ENCODE data around the gene YTHDF1.
A peak's percentile ranks its signal among the peaks of the same experiment; 100 is the strongest.
"Not testable (repeated sequence)": the region's sequence is repeated elsewhere in the genome, so short reads cannot be mapped to it uniquely, and the experiment has no call there.

Gene YTHDF1

GRCh38 chr20:63227260-63227659 is 11.3 kb upstream of the YTHDF1 start:
- no peak for ATAC-seq (ENCODE audit: low read depth)
- Mint-ChIP-seq H3K27ac (no peak overlapping the region), H3K36me3 (no peaks in the 10 kb centered on the region), H3K9me3 (no peaks in the 10 kb centered on the region), H3K27me3 (peaks cover 17% of the 10 kb centered on the region), H3K4me3 (no peak overlapping the region), H3K4me1 (peaks cover 2% of the 10 kb centered on the region)
- DNase-seq (ENCODE audit: low spot score in 2 of 2) = no peak

GRCh38 chr20:63226042-63226943 is 10.4 kb upstream of the YTHDF1 start:
- Mint-ChIP-seq H3K27ac (no peak overlapping the region), H3K4me1 (peaks cover 2% of the 10 kb centered on the region), H3K9me3 (no peaks in the 10 kb centered on the region), H3K27me3 (peaks cover 15% of the 10 kb centered on the region), H3K36me3 (no peaks in the 10 kb centered on the region), H3K4me3 (no peak overlapping the region)
- ATAC-seq (ENCODE audit: low read depth) = no peak
- DNase-seq (ENCODE audit: low spot score in 2 of 2) = no peak

GRCh38 chr20:63225082-63225454 is 9.1 kb upstream of the YTHDF1 start:
- Mint-ChIP-seq H3K9me3 (no peaks in the 10 kb centered on the region), H3K27me3 (peaks cover 14% of the 10 kb centered on the region), H3K36me3 (no peaks in the 10 kb centered on the region), H3K4me3 (no peak overlapping the region), H3K4me1 (peaks cover 2% of the 10 kb centered on the region), H3K27ac (no peak overlapping the region)
- ATAC-seq (ENCODE audit: low read depth) = no peak
- DNase-seq (ENCODE audit: low spot score in 2 of 2) = no peak

GRCh38 chr20:63224412-63225081 is 8.6 kb upstream of the YTHDF1 start:
- no peak for ATAC-seq (ENCODE audit: low read depth)
- no peaks in the 10 kb centered on the region for H3K36me3 Mint-ChIP-seq
- H3K4me3 Mint-ChIP-seq = no peak overlapping the region
- DNase-seq (ENCODE audit: low spot score in 2 of 2) = no peak
- peaks cover 2% of the 10 kb centered on the region for H3K4me1 Mint-ChIP-seq
- H3K27ac Mint-ChIP-seq = no peak overlapping the region
- H3K9me3 Mint-ChIP-seq = no peaks in the 10 kb centered on the region
- H3K27me3 Mint-ChIP-seq = peaks cover 15% of the 10 kb centered on the region

GRCh38 chr20:63223826-63224207 is 7.9 kb upstream of the YTHDF1 start:
- no peak overlapping the region for H3K27ac Mint-ChIP-seq
- H3K4me3 Mint-ChIP-seq = no peak overlapping the region
- ATAC-seq (ENCODE audit: low read depth) = no peak
- H3K27me3 Mint-ChIP-seq = peaks cover 9% of the 10 kb centered on the region
- no peaks in the 10 kb centered on the region for H3K36me3 Mint-ChIP-seq
- H3K4me1 Mint-ChIP-seq = peaks cover 2% of the 10 kb centered on the region
- H3K9me3 Mint-ChIP-seq = no peaks in the 10 kb centered on the region
- DNase-seq (ENCODE audit: low spot score in 2 of 2) = no peak

- H3K36me3 Mint-ChIP-seq = no peaks in the 10 kb centered on the region
- no peak overlapping the region for H3K27ac Mint-ChIP-seq
- DNase-seq (ENCODE audit: low spot score in 2 of 2) (peak; percentile 31 to 46), ATAC-seq (ENCODE audit: low read depth) (peak; percentile 56)
- no peaks in the 10 kb centered on the region for H3K9me3 Mint-ChIP-seq
- H3K4me1 Mint-ChIP-seq = peaks cover 2% of the 10 kb centered on the region
- H3K27me3 Mint-ChIP-seq = peaks cover 9% of the 10 kb centered on the region
- H3K4me3 Mint-ChIP-seq = no peak overlapping the region
Observed at GRCh38 chr20:63223121-63223825, 7.3 kb upstream of the YTHDF1 start.

GRCh38 chr20:63222541-63222940 is 6.6 kb upstream of the YTHDF1 start:
- Mint-ChIP-seq H3K9me3 (no peaks in the 10 kb centered on the region), H3K4me3 (no peak overlapping the region), H3K36me3 (no peaks in the 10 kb centered on the region), H3K27me3 (peaks cover 9% of the 10 kb centered on the region), H3K27ac (no peak overlapping the region), H3K4me1 (peaks cover 2% of the 10 kb centered on the region)
- DNase-seq (ENCODE audit: low spot score in 2 of 2) = no peak
- ATAC-seq (ENCODE audit: low read depth) = no peak

GRCh38 chr20:63221400-63222053 is 5.6 kb upstream of the YTHDF1 start:
- H3K36me3 Mint-ChIP-seq; H3K27me3 Mint-ChIP-seq; ATAC-seq (ENCODE audit: low read depth); H3K9me3 Mint-ChIP-seq; H3K27ac Mint-ChIP-seq; DNase-seq (ENCODE audit: low spot score in 2 of 2); H3K4me3 Mint-ChIP-seq; H3K4me1 Mint-ChIP-seq: not testable (repeated sequence)

- Mint-ChIP-seq H3K4me1 (peaks cover 8% of the 10 kb centered on the region), H3K27me3 (peaks cover 9% of the 10 kb centered on the region), H3K27ac (no peak overlapping the region), H3K4me3 (no peak overlapping the region), H3K36me3 (no peaks in the 10 kb centered on the region), H3K9me3 (no peaks in the 10 kb centered on the region)
- DNase-seq (ENCODE audit: low spot score in 2 of 2) (no peak), ATAC-seq (ENCODE audit: low read depth) (no peak)
Observed at GRCh38 chr20:63220696-63221399, 4.9 kb upstream of the YTHDF1 start.

- H3K4me3 Mint-ChIP-seq = no peak overlapping the region
- H3K4me1 Mint-ChIP-seq = peaks cover 12% of the 10 kb centered on the region
- H3K27ac Mint-ChIP-seq = no peak overlapping the region
- no peaks in the 10 kb centered on the region for H3K36me3 Mint-ChIP-seq
- ATAC-seq (ENCODE audit: low read depth) (no peak), DNase-seq (ENCODE audit: low spot score in 2 of 2) (no peak)
- no peaks in the 10 kb centered on the region for H3K9me3 Mint-ChIP-seq
- H3K27me3 Mint-ChIP-seq = peaks cover 9% of the 10 kb centered on the region
Observed at GRCh38 chr20:63219866-63220521, 4.1 kb upstream of the YTHDF1 start.

GRCh38 chr20:63219447-63219821 is 3.5 kb upstream of the YTHDF1 start:
- Mint-ChIP-seq H3K4me1 (peaks cover 16% of the 10 kb centered on the region), H3K4me3 (no peak overlapping the region), H3K27me3 (peaks cover 9% of the 10 kb centered on the region), H3K27ac (no peak overlapping the region), H3K9me3 (no peaks in the 10 kb centered on the region), H3K36me3 (no peaks in the 10 kb centered on the region)
- DNase-seq (ENCODE audit: low spot score in 2 of 2) (no peak), ATAC-seq (ENCODE audit: low read depth) (no peak)

- H3K27me3 Mint-ChIP-seq = peaks cover 9% of the 10 kb centered on the region
- no peaks in the 10 kb centered on the region for H3K9me3 Mint-ChIP-seq
- peaks cover 21% of the 10 kb centered on the region for H3K4me1 Mint-ChIP-seq
- ATAC-seq (ENCODE audit: low read depth) = no peak
- no peak for DNase-seq (ENCODE audit: low spot score in 2 of 2)
- no peak overlapping the region for H3K27ac Mint-ChIP-seq
- H3K36me3 Mint-ChIP-seq = peaks cover 3% of the 10 kb centered on the region
- H3K4me3 Mint-ChIP-seq = no peak overlapping the region
Observed at GRCh38 chr20:63218701-63219446, 2.9 kb upstream of the YTHDF1 start.
